GM21786 (cell line): ENCODE data around the gene AMN.

Experiments
- ATAC-seq: cut with Tn5 transposase; IDR thresholded peaks from one replicate; pipeline ENCODE4 v1.9.1; 2021; ENCODE audit not compliant: unreplicated experiment

AMN gene

DNA sequence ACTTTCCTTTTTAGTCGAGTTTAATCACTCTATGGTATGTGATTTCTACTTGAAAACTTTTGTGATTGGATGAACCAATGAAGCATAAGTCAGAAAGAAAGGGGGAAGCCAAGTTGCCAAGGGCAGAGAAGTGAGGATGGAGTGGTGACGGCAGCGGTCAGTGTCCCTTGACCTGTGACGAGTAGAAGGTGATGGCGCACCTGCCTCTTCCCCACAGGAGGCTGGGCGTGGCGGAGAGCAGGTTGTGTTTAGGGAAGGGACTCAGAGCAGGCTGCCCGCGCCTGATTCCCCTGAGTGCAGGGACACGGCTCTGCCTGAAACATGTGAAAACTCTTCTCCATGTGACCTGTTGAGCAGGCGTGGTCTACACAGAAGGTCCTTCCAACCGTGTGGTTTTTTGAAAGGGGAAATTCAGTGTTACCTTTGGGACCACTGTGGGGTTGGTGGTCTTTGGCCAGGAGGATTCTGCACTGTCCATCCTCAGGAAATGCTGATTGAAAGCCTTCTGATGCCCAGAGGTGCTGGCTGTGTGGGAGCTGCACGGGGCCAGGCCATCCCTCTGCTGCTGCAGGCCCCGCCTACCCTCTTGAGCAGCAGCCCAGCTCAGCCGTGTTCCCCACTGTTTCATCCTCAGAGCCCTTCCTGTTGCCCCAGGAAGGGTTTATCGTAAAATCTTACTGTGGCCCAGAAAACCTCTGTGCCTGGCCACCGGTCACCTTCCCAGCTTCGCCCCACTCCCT is 23.5 kb upstream of the AMN start:
- no peak for ATAC-seq

DNA sequence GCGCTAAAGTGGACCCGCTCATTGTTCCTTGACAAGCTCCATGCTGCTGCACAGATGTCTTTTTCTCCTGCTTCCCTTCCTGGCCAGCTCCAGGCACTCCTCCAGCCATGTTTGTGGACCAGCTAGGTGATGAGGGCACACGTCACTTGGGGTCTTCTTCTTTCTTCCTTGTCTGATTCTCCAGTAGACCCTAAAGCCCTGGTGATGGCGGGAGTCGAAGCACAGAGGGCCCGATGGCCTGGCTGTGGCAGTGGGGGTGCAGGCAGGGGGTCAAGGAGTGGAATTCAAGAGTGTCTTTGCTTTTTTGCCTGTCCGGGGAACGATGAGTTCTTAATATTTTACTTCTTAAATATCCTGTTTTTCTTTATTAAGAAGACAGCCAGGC is 23.0 kb upstream of the AMN start:
- ATAC-seq = no peak

DNA sequence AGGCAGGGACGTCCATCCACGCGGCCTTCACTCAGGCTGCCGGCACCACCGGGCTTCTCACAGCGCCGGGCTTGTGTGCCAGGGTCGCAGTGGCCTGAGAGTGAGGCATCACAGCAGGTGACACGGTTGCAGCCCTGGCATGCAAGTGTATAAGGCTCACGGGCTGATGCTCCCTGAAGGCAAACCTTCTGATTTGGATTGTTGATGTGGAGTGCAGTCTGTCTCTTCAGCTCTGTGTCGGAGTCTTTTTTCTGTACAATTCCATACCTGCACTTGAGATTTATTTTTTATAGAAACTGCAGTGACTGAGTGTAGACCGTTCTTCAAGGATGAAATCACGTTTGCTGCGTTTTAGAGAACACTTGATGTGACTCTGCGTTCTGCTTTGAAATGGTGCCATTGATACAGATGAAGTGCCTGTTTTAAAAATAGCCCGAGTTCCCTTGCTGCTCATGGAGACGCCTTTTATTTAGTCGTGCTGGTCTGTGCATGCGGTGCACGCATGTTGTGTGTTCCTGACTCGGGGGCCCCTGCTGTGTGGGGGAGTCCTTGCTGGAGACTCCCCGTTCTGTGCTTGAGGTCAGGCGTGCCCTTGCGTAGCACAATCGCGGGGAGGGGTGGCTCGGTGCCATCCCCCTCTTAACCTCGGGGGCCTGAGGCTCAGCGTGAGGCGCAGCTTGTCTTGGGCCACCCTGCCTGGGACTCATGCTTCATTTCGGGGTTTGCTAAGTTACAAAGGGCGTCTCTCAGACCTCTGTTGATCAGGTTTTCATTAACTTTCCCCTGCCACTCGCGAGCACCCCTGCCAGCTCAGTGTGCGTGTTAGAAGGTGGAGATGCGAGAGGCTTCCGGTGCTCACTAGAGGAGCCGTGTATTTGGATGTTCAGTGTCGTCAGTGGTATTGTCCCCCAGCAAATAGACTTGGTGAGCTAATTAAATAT is 21.6 kb upstream of the AMN start:
- ATAC-seq = peak; percentile 59

DNA sequence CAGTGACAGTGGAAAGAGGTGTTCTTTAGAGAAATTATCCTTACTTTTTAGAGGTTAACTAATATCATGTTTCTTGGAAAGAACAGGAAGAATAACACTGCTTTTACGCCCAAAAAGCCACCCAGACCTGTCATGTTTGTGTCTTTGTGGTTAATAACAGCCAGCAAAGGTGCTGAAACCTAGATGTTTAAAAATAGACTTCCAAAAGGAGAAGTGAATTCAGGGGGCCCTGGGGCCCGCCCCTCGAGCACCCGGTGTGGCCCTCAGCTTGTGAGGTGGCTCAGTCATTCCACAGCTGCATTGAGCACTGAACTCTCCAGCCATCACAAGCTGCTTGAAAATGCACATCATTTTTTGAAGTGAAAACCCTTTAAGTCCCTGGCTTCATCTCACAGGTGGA is 20.8 kb upstream of the AMN start:
- peak; percentile 76 for ATAC-seq

DNA sequence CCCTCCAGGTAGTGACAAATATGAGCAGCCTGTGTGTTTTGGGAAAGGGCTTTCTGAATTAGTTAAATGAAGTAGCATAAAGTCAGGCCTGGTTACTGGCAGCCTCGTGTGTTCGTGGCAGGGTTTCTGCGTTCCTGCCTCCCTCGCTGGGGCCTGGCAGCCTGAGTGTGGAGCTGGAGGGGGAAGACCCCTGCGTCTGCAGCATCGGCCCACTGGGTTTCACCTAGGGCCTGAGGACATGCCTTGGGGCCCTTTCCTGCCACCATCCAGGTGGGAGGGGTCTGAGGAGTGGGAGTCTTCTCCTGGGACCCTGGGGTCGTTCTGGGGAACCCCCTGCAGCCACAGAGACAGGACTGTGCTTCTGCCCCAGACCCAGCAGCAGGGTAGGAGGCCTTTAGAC is 20.4 kb upstream of the AMN start:
- ATAC-seq = no peak

- ATAC-seq = no peak
These were observed 19.8 kb upstream of the AMN start for GRCh38 chr14:102902523-102903247.

DNA sequence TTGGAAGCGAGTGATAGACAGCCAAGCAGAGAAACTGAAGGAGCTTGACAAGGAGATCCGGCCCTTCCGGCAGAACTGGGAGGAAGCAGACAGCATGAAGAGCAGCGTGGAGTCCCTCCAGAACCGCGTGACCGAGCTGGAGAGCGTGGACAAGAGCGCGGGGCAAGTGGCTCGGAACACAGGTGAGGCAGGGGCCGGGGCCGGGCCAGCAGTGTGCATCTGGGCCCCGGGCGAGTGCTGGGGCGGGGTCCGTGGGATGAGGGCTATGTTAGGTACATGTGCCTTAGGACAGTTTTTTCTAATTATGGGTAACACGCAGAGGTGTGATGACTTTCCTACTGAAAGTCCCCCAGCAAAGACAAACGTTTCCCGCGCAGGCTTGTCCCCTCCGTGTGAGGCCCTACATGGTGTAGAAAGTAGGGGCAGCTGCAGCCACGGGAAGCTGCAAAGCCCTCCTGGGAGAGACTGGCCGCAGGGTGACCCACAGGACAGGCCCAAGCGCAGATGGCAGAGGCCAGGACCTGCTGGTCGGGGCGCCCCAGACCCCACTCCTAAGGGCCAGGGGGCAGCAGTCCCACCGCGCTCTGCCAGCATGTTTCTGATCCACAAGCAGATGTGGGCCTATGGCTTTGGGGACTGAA is 19.1 kb upstream of the AMN start:
- no peak for ATAC-seq

GRCh38 chr14:102903889-102904512 is 18.5 kb upstream of the AMN start:
- ATAC-seq = no peak

- no peak for ATAC-seq
These were observed 17.1 kb upstream of the AMN start for GRCh38 chr14:102905116-102906108.

DNA sequence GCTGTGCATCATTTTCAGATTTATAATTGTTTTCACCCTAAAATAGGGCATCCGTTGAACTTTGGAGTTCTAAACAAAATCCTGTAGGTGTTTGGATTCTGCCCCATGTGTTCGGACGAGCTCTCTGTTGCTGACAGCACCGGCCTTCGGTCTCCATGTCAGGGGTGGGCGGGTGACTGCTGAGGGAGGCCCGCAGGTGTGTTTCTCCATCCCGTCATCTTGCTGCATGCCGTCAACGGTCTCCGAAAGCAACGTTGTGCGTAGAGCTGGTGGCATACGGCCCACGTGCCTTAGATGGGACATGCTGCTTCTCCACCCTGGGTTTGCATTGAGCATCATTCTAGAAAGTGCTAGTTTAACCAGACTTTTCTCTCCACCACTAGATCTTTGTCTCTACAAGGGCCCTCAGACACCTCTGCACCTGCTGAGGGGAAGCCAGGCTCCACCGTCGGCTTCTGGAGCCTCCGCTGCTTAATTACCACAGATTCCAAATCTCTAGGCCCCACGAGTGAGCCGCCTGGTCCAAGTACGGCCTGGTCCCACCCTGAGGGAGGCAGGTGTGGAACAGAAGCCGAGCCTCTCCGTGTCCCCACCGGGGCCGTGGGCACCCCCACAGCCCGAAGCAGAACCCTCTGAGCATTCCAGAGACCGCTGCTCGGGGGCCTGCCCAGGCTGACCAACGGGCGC is 15.7 kb upstream of the AMN start:
- no peak for ATAC-seq

DNA sequence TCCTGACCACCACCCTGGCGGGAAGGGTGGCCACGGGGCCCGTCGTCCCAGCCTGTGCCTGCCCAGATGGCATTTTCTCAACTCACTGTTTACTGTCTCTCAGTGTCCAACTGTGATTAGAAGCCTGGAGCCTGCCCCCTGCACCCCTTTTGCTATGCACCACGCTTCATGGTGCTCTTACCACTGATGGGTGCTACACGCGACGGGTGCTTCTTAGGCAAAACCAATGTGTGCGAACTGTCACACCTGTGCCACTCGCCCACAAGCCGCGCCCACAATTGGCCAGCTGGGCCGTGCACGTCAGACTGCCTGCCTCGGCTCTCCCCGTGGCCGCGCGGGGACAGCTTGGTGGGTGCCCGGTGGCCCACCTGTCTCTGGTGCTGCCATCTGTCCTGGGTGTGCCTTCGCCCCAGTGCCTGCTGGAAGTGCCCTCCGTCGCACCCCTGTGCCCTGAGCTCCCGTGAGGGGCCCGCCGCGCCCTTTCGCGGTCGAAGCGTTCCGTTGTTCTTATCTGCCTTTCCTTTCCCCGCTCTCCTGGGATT is 15.1 kb upstream of the AMN start:
- no peak for ATAC-seq

GRCh38 chr14:102907980-102908730 is 14.3 kb upstream of the AMN start:
- no peak for ATAC-seq

- ATAC-seq = no peak
These were observed 13.6 kb upstream of the AMN start for GRCh38 chr14:102908766-102909455.

- ATAC-seq = no peak
These were observed 13.0 kb upstream of the AMN start for GRCh38 chr14:102909462-102909861.

DNA sequence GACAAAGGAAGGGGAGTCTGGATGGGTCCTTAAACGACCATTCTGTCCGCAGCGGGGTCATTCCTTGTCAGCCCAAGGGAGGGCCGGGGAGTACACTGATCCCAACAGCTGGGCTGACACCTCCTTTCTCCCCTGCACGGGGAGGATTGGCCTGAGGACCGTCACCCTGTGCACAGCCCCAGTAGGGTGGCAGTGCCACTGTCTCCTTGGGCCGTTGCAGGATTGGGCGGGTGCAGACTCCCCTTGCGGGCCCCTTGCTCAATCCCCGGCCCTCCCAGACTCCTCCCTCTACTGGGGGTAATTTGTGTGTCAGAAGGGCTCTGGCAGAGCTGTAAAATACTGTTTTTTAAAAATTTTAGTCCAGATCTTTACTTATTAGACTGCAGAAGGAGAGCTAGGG is 12.6 kb upstream of the AMN start:
- no peak for ATAC-seq

DNA sequence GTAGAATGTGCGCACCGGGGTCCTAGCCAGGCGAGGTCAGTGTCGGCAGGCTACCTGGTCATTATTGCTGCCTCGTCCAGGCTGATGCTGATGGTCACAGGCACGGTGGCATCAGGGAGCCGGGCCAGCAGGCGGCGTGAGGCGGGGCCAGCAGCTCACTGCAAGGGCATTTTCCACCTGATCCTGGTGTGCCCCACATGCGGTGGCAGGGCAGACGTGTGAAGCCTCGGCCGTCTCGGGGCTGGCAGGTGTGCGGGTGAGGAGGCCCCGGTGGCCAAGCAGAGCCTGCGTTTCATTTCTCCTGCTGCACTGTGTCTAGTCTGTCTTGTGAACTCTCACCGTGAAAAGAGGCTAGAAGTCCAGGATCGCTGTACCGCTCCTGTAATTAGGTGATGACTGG is 12.0 kb upstream of the AMN start:
- no peak for ATAC-seq

- no peak for ATAC-seq
These were observed 10.9 kb upstream of the AMN start for GRCh38 chr14:102911541-102911951.
